Large intestine (tissue), 3 donors: Measurements from ENCODE around the gene RANBP3. TPM values are rescaled to one million over a fixed set of nuclear protein-coding genes. Genes with fewer than 3 reads are reported as not detected.
A peak's percentile ranks its signal among the peaks of the same experiment; 100 is the strongest.

ENCODE experiments used
- DNase-seq, 2 donors: peaks; one replicate each; pipeline versions ENCODE4 v3.0.0 to v3.0.0-alpha.2; 2013
- H3K27ac ChIP-seq: one replicate; pipeline ENCODE4 v1.5.1; 2013; ENCODE audit warnings: low read length
- H3K27me3 ChIP-seq: 2 replicates; pipeline ENCODE4 v1.6.1; 2013; ENCODE audit warnings: low read length; ENCODE audit not compliant: control insufficient read depth, insufficient read depth
- H3K36me3 ChIP-seq: 2 replicates; pipeline ENCODE4 v1.6.1; 2013; ENCODE audit warnings: low read length; ENCODE audit not compliant: control insufficient read depth, insufficient read depth
- H3K4me1 ChIP-seq: one replicate; pipeline ENCODE4 v1.6.1; 2013; ENCODE audit warnings: low read length; ENCODE audit not compliant: control insufficient read depth, insufficient read depth
- H3K4me3 ChIP-seq: one replicate; pipeline ENCODE4 v1.5.1; 2013; ENCODE audit warnings: low read length
- H3K9me3 ChIP-seq: one replicate; pipeline ENCODE4 v1.6.1; 2013; ENCODE audit warnings: mild to moderate bottlenecking, low read depth, low read length, moderate library complexity; ENCODE audit not compliant: control insufficient read depth
- WGBS: methylation state at CpG from one replicate; pipeline ENCODE4 v1.1.5; 2013; ENCODE audit warnings: low lambda C conversion rate; ENCODE audit not compliant: insufficient coverage; 5-methylcytosine and 5-hydroxymethylcytosine counted together
- polyA plus RNA-seq: library from polyadenylated mRNA; unstranded; fragments of 120-200 nt; gene quantifications from one replicate; pipeline ENCODE4 v1.2.1, GENCODE V29; 2013

RANBP3 gene
- polyA plus RNA-seq, 1 donor = 53.3 TPM

DNA sequence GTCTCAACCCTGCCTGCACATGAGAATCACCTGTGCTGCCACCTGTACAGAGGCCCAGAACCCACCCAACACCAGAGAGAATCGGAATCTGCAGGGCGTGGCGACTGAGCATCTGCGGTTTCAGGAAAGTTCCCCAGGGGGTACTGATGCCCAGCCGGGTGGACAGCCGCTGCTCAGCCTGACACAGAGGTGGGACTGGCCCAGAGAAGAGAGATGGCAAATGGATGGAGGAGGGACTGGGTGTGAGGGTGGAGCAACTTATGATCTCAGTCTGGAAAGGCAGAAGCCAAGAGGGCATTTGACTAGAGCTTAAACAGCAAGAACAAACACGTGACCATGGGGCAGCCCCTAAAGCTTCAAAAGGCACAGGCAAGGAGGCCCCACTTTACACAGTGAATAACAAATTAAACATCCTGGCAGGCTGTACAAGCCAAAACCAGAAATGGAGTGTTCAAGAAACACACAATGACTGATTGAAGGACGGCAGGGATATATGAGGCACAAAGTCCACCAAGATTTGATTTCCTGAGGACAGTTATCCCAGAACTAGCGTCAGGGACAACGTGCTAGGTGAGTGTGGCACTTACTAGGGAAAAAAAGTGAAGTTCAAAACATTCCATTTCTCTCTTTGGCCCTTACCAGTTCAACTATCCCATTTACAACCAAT lies 3.1 kb downstream of the RANBP3 start:
- Histone ChIP-seq H3K9me3 (no peaks in the 10 kb centered on the region), H3K4me1 (peaks cover 43% of the 10 kb centered on the region), H3K27me3 (no peaks in the 10 kb centered on the region), H3K36me3 (peaks cover 28% of the 10 kb centered on the region), H3K4me3 (no peak overlapping the region), H3K27ac (peak overlapping the region; percentile 71)
- DNase-seq = peak; percentile 70 to 86
- no CpG with 5 or more reads among the region's 10 CpGs for WGBS

GRCh38 chr19:5973867-5974635 lies 3.9 kb downstream of the RANBP3 start:
- no peak for DNase-seq
- 63% methylated on average over 1 of the region's 15 CpGs for WGBS
- H3K4me1 ChIP-seq = peaks cover 47% of the 10 kb centered on the region
- H3K4me3 ChIP-seq = no peak overlapping the region
- H3K9me3 ChIP-seq = no peaks in the 10 kb centered on the region
- no peaks in the 10 kb centered on the region for H3K27me3 ChIP-seq
- H3K36me3 ChIP-seq = peaks cover 34% of the 10 kb centered on the region
- peak overlapping the region; percentile 71 for H3K27ac ChIP-seq

DNA sequence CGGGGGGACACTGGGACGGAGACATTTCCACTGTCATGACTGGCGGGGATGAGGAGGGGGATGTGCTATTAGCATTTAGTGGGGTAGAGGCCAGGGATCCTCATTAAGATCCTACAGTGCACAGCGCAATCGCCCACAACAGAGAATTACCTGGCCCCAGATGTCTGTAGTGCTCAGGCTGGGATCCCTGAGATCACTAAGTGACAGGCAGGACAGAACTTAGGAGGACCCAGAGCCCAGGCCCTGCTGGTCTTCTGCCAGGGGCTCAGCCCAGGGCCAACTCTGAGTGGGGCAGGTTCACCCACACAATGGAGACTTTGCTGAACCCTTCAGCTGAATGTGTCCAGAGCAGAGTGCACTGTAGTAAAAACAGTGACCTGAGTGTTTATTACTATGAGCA lies 4.6 kb downstream of the RANBP3 start:
- no peak for DNase-seq
- Histone ChIP-seq H3K4me1 (peaks cover 50% of the 10 kb centered on the region), H3K4me3 (no peak overlapping the region), H3K27ac (no peak overlapping the region), H3K36me3 (peaks cover 35% of the 10 kb centered on the region), H3K27me3 (no peaks in the 10 kb centered on the region), H3K9me3 (no peaks in the 10 kb centered on the region)
- no CpG with 5 or more reads among the region's 5 CpGs for WGBS

DNA sequence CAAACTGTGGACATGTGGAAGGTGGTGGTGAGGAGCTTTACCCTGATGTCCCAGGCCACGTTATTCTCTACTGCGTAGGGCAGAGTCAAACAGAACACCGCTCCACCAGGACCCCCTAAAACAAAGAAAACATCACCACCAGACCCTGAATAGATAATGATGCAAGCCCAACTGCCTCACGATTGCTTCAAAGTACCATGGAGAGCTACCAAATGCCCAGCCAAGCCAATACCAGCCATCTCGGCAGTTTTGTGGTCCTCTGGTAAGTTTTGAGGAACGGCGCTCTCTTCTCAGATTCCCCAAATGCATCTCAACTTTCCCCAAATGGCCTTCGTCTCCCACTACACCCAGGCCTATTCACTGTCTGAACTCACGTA lies 5.6 kb downstream of the RANBP3 start:
- peaks cover 38% of the 10 kb centered on the region for H3K36me3 ChIP-seq
- DNase-seq = no peak
- H3K4me1 ChIP-seq = peaks cover 59% of the 10 kb centered on the region
- no peak overlapping the region for H3K4me3 ChIP-seq
- no CpG with 5 or more reads among the region's 9 CpGs for WGBS
- H3K27me3 ChIP-seq = no peaks in the 10 kb centered on the region
- H3K9me3 ChIP-seq = no peaks in the 10 kb centered on the region
- no peak overlapping the region for H3K27ac ChIP-seq

- no peaks in the 10 kb centered on the region for H3K27me3 ChIP-seq
- H3K4me1 ChIP-seq = peaks cover 61% of the 10 kb centered on the region
- H3K4me3 ChIP-seq = no peak overlapping the region
- no CpG with 5 or more reads among the region's 2 CpGs for WGBS
- no peak overlapping the region for H3K27ac ChIP-seq
- H3K36me3 ChIP-seq = peaks cover 40% of the 10 kb centered on the region
- no peaks in the 10 kb centered on the region for H3K9me3 ChIP-seq
- DNase-seq = no peak
Measured at GRCh38 chr19:5971714-5972354, 6.1 kb downstream of the RANBP3 start.

DNA sequence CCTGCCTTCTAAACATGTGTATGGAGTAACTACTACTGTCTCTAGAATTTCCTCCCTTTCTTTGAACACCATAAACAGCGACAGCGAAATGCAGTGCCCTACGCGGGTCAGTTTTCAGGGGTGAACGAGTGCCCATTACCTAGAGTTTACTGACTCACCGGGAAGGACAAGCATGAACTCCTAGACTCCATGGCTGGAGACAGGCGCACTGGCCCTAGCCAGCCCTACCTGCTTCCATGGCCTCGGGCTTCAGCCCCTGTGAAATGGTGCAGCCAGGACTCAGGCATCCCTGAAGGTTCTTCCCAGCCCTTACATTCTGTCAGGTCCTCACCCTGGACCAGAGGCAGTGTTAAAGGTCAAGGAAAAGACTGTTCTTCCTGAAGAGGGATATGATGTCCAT lies 8.5 kb downstream of the RANBP3 start:
- no CpG with 5 or more reads among the region's 8 CpGs for WGBS
- H3K36me3 ChIP-seq = peaks cover 48% of the 10 kb centered on the region
- no peaks in the 10 kb centered on the region for H3K9me3 ChIP-seq
- H3K27ac ChIP-seq = no peak overlapping the region
- peaks cover 53% of the 10 kb centered on the region for H3K4me1 ChIP-seq
- no peak for DNase-seq
- no peaks in the 10 kb centered on the region for H3K27me3 ChIP-seq
- no peak overlapping the region for H3K4me3 ChIP-seq

- H3K27me3 ChIP-seq = no peaks in the 10 kb centered on the region
- no peak for DNase-seq
- H3K9me3 ChIP-seq = no peaks in the 10 kb centered on the region
- peaks cover 45% of the 10 kb centered on the region for H3K4me1 ChIP-seq
- peak overlapping the region; percentile 56 for H3K27ac ChIP-seq
- H3K4me3 ChIP-seq = no peak overlapping the region
- no CpG with 5 or more reads among the region's 18 CpGs for WGBS
- peaks cover 41% of the 10 kb centered on the region for H3K36me3 ChIP-seq
Measured at GRCh38 chr19:5968431-5969373, 9.2 kb downstream of the RANBP3 start.

DNA sequence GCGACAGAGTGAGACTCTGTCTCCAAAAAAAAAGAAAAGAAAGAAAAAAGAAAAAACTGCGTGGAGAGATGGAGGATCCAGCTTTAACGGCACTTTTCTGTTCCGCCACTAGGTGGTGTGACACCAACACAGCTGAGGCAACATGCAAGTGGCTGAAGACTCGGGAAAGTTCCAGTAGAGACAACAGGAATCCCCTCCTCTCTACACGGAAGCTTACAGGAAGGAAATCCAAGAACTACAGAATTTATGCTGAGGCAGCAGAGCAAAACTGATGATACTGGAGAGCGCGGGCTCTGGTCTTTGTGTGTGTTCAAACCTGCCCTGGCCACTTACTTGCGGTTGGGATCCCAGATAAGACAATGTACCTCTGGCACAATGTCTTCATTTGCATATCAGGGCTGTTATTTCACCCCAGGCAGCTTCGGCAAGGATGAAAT lies 9.9 kb downstream of the RANBP3 start:
- Histone ChIP-seq H3K27me3 (no peaks in the 10 kb centered on the region), H3K36me3 (peaks cover 36% of the 10 kb centered on the region), H3K9me3 (no peaks in the 10 kb centered on the region), H3K4me1 (peaks cover 41% of the 10 kb centered on the region), H3K4me3 (no peak overlapping the region), H3K27ac (peak overlapping the region; percentile 56)
- peak; percentile 74 to 85 for DNase-seq
- 4% methylated on average over 4 of the region's 10 CpGs for WGBS

- Histone ChIP-seq H3K4me3 (no peak overlapping the region), H3K27me3 (no peaks in the 10 kb centered on the region), H3K9me3 (no peaks in the 10 kb centered on the region), H3K36me3 (peaks cover 34% of the 10 kb centered on the region), H3K27ac (peak overlapping the region; percentile 58), H3K4me1 (peaks cover 46% of the 10 kb centered on the region)
- DNase-seq = no peak
- no CpG with 5 or more reads among the region's 7 CpGs for WGBS
Measured at GRCh38 chr19:5967571-5967970, 10.4 kb downstream of the RANBP3 start.

GRCh38 chr19:5966941-5967340 lies 11.0 kb downstream of the RANBP3 start:
- peaks cover 52% of the 10 kb centered on the region for H3K4me1 ChIP-seq
- H3K4me3 ChIP-seq = no peak overlapping the region
- no peak for DNase-seq
- no CpG with 5 or more reads among the region's 9 CpGs for WGBS
- peaks cover 28% of the 10 kb centered on the region for H3K36me3 ChIP-seq
- H3K27me3 ChIP-seq = no peaks in the 10 kb centered on the region
- peak overlapping the region; percentile 58 for H3K27ac ChIP-seq
- no peaks in the 10 kb centered on the region for H3K9me3 ChIP-seq
